Measurements from ENCODE around the gene GALNT6.
"Not testable (repeated sequence)": the region's sequence is repeated elsewhere in the genome, so short reads cannot be mapped to it uniquely, and the experiment has no call there.

The GALNT6 gene

GRCh38 chr12:51357374-51358047, 33.7 kb downstream of the GALNT6 start:
- DNase-seq (ENCODE audit: low spot score) = no peak

- peak; percentile 61 for DNase-seq (ENCODE audit: low spot score)
Observed at GRCh38 chr12:51351913-51352532, 39.2 kb downstream of the GALNT6 start.

- DNase-seq (ENCODE audit: low spot score) = no peak
Observed at GRCh38 chr12:51349026-51349425, 42.2 kb downstream of the GALNT6 start.

GRCh38 chr12:51348116-51348515, 43.1 kb downstream of the GALNT6 start:
- no peak for DNase-seq (ENCODE audit: low spot score)

- DNase-seq (ENCODE audit: low spot score) = no peak
Observed at GRCh38 chr12:51346581-51346980, 44.6 kb downstream of the GALNT6 start, which contains the start of gene CELA1. Gene CELA1, minus strand, starts transcription at chr12:51346679. Its CDS starts 41 bp downstream, at chr12:51346638.

- DNase-seq (ENCODE audit: low spot score) = no peak
Observed at GRCh38 chr12:51345681-51346080, 45.5 kb downstream of the GALNT6 start.

- DNase-seq (ENCODE audit: low spot score) = no peak
Observed at GRCh38 chr12:51343201-51343600, 48.0 kb downstream of the GALNT6 start.

- DNase-seq (ENCODE audit: low spot score) = no peak
Observed at GRCh38 chr12:51342416-51342815, 48.8 kb downstream of the GALNT6 start.

- DNase-seq (ENCODE audit: low spot score) = peak; percentile 78
Observed at GRCh38 chr12:51341251-51342007, 49.8 kb downstream of the GALNT6 start.

GRCh38 chr12:51339750-51340149, 51.5 kb downstream of the GALNT6 start:
- DNase-seq (ENCODE audit: low spot score) = no peak

GRCh38 chr12:51337336-51337735, 53.9 kb downstream of the GALNT6 start:
- DNase-seq (ENCODE audit: low spot score) = not testable (repeated sequence)

- no peak for DNase-seq (ENCODE audit: low spot score)
Observed at GRCh38 chr12:51335931-51336330, 55.3 kb downstream of the GALNT6 start.

- no peak for DNase-seq (ENCODE audit: low spot score)
Observed at GRCh38 chr12:51334764-51335163, 56.4 kb downstream of the GALNT6 start.

GRCh38 chr12:51333536-51333935, 57.7 kb downstream of the GALNT6 start:
- no peak for DNase-seq (ENCODE audit: low spot score)

- DNase-seq (ENCODE audit: low spot score) = no peak
Observed at GRCh38 chr12:51330186-51330585, 61.0 kb downstream of the GALNT6 start.

- no peak for DNase-seq (ENCODE audit: low spot score)
Observed at GRCh38 chr12:51329742-51330141, 61.5 kb downstream of the GALNT6 start.

GRCh38 chr12:51328587-51328986, 62.6 kb downstream of the GALNT6 start:
- DNase-seq (ENCODE audit: low spot score) = no peak

GRCh38 chr12:51326698-51327439, 64.3 kb downstream of the GALNT6 start:
- DNase-seq (ENCODE audit: low spot score) = peak; percentile 31

GRCh38 chr12:51324953-51325352, 66.3 kb downstream of the GALNT6 start:
- DNase-seq (ENCODE audit: low spot score) = no peak

- DNase-seq (ENCODE audit: low spot score) = no peak
Observed at GRCh38 chr12:51323966-51324895, 67.0 kb downstream of the GALNT6 start, which contains the start of gene BIN2. Gene BIN2, minus strand, starts transcription at chr12:51324174. Its CDS starts 72 bp downstream, at chr12:51324102.

Data from HuH-7.5 (cell line).